Stimulated activated CD8-positive, alpha-beta memory T cell treated with anti-CD3 and anti-CD28 coated beads, Interleukin-12 subunit alpha, Interleukin-12 subunit beta, amount 100 ng/mL, for 1 hour (primary cell): ENCODE data around the gene PARP11.

Experiments
- DNase-seq: peaks from one replicate; pipeline ENCODE4 v3.0.0-alpha.2; 2020; ENCODE audit warnings: low read depth

Gene PARP11

DNA sequence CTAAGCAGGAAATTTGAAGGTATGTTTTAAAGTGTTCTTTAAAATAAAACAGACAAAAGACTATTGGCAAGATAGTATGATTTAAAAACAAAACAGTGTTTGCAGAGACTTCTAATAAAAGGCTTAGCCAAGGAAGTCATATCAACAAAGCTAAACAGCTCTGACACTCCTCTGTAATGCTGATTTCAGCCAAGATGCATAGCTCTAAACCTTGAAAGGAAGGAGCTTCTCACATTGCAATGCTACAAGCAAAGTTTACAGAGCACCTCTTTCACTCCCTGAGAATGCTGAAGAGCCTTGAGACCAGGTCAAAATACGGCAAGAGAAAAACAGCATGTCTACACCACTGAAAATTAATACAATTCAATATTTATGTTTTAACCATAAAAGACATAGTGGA lies 51.8 kb downstream of the PARP11 start:
- no peak for DNase-seq

- no peak for DNase-seq
These were observed 53.1 kb downstream of the PARP11 start for GRCh38 chr12:3820122-3820521.

- DNase-seq = no peak
These were observed 56.9 kb downstream of the PARP11 start for GRCh38 chr12:3816266-3816665.

DNA sequence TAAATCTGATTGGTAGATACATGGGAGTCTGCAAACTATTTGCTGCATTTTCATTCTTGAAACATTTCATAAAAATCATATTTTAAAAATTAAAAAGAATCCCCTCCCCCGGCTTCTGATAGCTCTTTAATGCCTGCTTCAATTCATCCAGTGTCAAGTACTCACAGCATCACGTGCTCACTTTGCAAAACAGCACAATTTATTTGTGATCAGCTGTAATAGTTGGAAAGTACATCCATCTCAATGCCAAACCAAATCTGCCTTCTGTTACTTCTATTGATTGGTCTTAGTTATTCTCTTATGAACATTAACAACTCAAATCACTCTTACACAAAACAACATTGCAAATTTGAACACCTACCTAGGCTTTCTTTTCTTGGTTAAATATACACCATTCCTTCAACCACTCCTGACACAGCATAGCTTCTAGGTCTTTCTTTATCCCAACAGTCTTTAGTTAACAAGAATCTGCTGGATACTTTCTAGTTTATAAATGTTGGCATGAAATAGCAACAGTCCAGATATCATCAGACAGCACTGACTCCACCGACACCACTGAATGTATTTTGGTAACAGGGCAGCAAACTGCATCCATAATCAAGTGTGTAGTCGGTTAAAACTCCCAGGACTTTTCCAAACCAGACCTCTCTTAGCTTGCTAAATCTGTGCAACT lies 58.0 kb downstream of the PARP11 start:
- no peak for DNase-seq

GRCh38 chr12:3810540-3810939 lies 62.7 kb downstream of the PARP11 start:
- no peak for DNase-seq

GRCh38 chr12:3810016-3810370 lies 63.2 kb downstream of the PARP11 start:
- DNase-seq = no peak

DNA sequence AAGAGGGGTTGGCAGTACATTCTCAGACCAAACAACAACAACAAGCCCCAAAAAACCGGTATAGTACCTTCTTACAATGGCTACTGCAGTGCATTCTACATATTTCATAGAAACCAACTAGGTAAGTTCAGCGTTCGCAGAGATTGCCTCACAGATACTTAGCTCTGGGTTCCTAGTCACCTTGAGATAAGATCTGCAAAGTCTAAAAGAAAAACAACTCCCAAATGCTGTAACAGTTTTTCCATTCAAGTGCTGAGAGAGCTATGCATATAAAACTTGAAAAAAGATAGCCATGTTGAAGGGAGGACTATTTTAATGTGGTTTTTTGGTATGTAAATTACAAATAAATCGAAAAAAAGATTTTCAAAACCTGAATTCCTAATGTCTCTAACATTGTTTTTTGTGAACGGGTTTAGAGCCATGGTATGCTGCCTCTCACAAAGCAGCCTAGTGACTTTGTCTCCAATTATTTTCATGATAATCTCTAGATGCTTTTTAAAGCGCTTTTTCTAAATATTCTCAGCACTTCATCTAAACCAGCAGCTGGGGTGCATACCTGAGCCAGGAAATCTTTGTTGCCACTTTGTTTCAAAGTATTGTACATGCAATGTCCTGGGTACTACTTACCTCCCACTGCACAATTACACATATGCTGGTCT lies 63.7 kb downstream of the PARP11 start:
- no peak for DNase-seq

DNA sequence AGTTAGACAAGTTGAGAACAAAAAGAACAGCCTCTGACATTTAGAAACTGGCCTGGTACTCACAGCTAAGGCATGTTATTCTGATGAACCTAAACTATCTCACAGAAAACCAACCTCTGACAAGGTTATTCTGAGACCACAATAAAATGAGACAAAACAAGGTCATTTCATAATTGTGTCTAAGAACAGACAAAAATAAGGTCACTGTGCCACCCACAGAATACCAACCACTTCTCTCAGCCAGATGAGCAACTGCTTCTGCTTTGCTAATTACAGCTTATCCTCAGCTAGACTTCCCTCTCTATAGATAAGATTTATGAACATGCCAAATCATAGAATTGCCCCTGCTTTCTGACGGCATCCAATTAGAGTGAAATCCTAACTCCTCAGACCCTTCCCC lies 68.1 kb downstream of the PARP11 start:
- DNase-seq = no peak

DNA sequence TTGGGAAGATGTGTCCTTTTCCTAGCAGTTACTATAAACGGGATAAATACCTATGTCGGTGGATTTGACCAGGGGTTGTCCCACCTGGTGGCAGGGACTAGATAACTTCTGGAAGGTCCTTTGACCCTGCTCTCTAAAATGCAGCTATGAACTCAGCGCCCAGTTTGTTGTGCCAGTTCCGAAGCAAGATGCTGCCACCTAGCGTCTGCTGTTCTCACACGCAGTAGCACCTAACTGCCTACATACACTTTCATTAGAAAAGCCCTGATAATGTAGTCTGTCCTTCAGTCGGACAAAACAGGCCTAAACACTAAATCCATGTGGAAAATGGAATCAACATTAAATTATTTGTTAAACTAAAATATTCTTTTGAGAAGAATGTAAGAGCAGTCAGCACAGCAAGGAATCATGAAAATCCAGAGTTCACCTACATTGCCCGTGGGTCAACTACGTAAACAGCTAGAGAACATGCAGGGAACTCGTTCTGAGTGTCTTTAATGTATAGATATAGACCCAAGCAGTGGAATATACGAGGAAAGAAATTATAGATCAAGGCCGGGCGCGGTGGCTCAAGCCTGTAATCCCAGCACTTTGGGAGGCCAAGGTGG lies 69.2 kb downstream of the PARP11 start:
- peak; percentile 60 for DNase-seq

GRCh38 chr12:3802721-3803120 lies 70.5 kb downstream of the PARP11 start:
- DNase-seq = no peak

DNA sequence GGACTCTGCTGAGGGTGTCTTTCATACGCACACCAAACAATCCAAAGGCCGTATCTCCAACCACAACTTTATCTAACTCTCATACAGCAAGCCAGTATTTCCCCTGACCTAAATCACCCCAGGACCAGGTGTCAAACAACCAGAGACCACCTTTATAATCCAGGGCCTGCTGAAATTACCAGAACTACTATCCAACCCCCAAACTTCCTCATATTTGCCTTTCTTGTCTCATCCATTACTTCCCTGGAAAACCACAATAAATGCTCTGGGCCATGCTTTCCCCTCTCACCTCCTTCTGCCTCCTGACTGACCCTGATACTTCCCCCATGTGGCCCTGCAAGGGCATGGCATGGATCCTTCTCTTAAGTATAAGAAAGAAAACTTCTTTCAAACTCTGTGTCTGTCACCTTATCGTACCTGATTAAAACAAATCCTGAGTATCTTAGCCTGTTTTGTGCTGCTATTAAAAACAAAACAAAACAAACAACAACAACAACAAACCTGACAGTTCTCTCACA lies 75.6 kb downstream of the PARP11 start:
- DNase-seq = no peak

GRCh38 chr12:3795492-3796133 lies 77.6 kb downstream of the PARP11 start:
- no peak for DNase-seq

DNA sequence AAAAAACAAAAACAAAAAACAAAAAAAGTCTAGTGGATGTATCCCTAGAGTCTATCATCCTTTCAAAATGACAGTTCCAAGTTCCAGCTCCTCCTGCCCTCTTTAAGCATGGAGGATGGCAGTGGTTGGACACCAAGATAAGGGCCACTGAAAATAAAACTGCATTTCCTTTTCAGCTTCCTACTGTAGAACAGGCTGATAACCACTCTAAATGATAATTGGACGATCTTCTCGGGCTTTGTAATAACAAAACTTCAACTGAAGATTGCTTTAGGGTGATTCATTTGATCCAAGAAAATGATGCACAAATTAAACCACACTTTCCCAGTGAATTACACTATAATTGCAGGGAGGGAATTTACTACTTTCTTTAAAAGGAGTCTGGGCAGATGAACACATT lies 78.1 kb downstream of the PARP11 start:
- no peak for DNase-seq

DNA sequence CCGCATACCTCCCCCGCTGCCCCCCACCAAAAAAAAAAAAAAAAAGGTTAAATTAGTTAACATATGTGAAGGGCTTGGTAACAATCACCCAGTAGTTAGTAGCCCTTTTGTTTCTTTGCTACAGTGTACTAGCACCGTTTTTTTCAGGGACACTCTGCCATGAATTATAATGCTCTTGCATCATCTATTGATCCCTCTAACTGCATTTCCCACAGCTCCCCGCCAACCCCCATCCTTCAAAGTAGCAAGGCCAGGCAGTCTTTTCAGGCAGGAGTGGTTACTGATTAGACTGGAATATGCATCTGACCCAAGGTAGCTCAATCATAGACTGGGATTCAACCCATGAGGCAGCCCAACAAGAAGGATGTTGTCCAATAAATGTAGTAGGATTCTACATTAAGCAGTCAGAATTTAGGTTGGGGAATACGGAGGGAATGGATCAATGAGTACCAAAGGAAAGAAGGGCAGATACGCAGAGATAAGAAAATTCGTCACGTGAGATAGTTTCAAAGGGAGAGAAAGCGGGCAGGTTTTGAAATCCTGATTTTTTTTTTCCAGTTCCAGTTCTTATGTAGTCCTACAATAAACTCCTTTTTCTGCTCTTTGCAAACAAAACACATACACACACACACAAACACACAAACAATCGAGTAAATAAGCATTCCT lies 80.4 kb downstream of the PARP11 start:
- no peak for DNase-seq

GRCh38 chr12:3791256-3791874 lies 81.8 kb downstream of the PARP11 start:
- no peak for DNase-seq

- no peak for DNase-seq
These were observed 82.6 kb downstream of the PARP11 start for GRCh38 chr12:3790642-3791041.

DNA sequence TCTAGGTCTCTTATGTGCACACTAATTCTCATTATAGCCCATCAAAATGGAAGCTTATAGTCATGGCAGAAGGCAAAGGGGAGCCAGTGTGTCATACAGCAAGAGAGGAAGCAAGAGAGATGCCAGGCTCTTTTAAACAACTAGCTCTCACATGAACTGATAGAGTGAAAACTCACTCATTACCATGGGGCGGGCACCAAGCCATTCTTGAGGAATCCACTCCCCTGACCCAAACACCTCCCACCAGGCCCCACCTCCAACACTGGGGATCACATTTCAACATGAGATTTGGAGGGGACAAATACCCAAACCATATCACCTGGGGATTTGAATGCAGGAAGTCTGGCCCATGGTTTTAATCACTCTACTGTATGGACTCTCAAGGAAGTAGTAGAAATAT lies 83.4 kb downstream of the PARP11 start:
- DNase-seq = no peak

DNA sequence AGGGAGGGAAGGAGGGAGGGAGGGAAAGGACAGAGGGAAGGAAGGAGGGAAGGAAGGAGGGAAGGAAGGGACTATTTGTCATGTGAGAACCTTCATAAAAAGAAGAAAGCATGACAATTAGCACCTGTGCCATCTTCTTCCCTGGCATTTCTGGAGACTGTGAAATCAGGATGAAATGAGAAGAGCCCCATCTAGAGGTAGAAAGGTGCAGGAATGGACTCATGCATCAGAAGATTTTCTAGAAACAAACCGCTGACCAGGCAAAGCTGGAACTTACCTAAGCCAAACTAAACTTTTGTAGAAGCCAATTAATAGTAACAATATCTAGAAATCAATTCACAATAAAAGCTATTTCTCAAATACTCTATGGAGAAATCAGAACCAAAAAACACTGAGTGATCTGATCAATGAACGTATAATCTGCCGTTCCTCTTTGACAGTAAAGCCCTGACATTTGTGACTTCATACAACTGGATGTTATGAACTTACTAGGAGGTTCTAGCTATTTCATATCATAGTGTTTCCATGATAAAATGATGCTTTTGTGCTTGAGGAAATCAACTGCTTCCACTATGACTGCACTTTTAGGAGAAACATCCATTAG lies 95.9 kb downstream of the PARP11 start:
- DNase-seq = no peak

- no peak for DNase-seq
These were observed 97.7 kb downstream of the PARP11 start for GRCh38 chr12:3775385-3776035.

- no peak for DNase-seq
These were observed 100.8 kb downstream of the PARP11 start for GRCh38 chr12:3772380-3772779.

GRCh38 chr12:3771853-3772252 lies 101.3 kb downstream of the PARP11 start:
- no peak for DNase-seq
